ENCODE results near the gene HDAC9. TPM values are rescaled to one million over a fixed set of nuclear protein-coding genes. Genes with fewer than 3 reads are reported as not detected.
A peak's percentile ranks its signal among the peaks of the same experiment; 100 is the strongest.

The HDAC9 gene
- total RNA-seq, 4 donors from 2014 or later: 3.4 to 7.2 (median 4.5) TPM

GRCh38 chr7:18846765-18847215 is 351.2 kb downstream of the HDAC9 start:
- DNase-seq (ENCODE audit: low spot score in 2 of 2): no peak
- H3K27me3 ChIP-seq: no peaks in the 10 kb centered on the region
- H3K36me3 ChIP-seq: no peaks in the 10 kb centered on the region
- 36% methylated on average over 4 of the region's 4 CpGs for WGBS
- H3K27ac ChIP-seq: peak overlapping the region; percentile 45
- H3K4me3 ChIP-seq: no peak overlapping the region
- H3K9me3 ChIP-seq: no peaks in the 10 kb centered on the region
- no peak for TF ChIP-seq EP300 (IDR thresholded peaks at IDR 0.05)
- no peak for TF ChIP-seq POLR2AphosphoS5 (IDR thresholded peaks at IDR 0.05)
- TF ChIP-seq POLR2A (IDR thresholded peaks at IDR 0.05): no peak
- TF ChIP-seq CTCF (IDR thresholded peaks at IDR 0.05): no peak
- H3K4me1 ChIP-seq: no peaks in the 10 kb centered on the region

GRCh38 chr7:18849130-18849529 is 353.6 kb downstream of the HDAC9 start:
- Histone ChIP-seq H3K9me3 (no peaks in the 10 kb centered on the region), H3K4me3 (no peak overlapping the region), H3K36me3 (no peaks in the 10 kb centered on the region), H3K27me3 (no peaks in the 10 kb centered on the region), H3K4me1 (no peaks in the 10 kb centered on the region), H3K27ac (no peak overlapping the region)
- no peak for TF ChIP-seq POLR2A (IDR thresholded peaks at IDR 0.05)
- TF ChIP-seq CTCF (IDR thresholded peaks at IDR 0.05): no peak
- no peak for TF ChIP-seq POLR2AphosphoS5 (IDR thresholded peaks at IDR 0.05)
- TF ChIP-seq EP300 (IDR thresholded peaks at IDR 0.05): no peak
- no peak for DNase-seq (ENCODE audit: low spot score in 2 of 2)
- 92% methylated on average over 1 of the region's 1 CpG for WGBS

GRCh38 chr7:18855796-18856195 is 360.2 kb downstream of the HDAC9 start:
- Histone ChIP-seq H3K4me1 (no peaks in the 10 kb centered on the region), H3K9me3 (no peaks in the 10 kb centered on the region), H3K27ac (no peak overlapping the region), H3K27me3 (no peaks in the 10 kb centered on the region), H3K4me3 (no peak overlapping the region), H3K36me3 (no peaks in the 10 kb centered on the region)
- no peak for DNase-seq (ENCODE audit: low spot score in 2 of 2)
- TF ChIP-seq EP300 (IDR thresholded peaks at IDR 0.05) (no peak), POLR2A (IDR thresholded peaks at IDR 0.05) (no peak), POLR2AphosphoS5 (IDR thresholded peaks at IDR 0.05) (no peak), CTCF (IDR thresholded peaks at IDR 0.05) (no peak)
- 76% methylated on average over 4 of the region's 4 CpGs for WGBS

DNA sequence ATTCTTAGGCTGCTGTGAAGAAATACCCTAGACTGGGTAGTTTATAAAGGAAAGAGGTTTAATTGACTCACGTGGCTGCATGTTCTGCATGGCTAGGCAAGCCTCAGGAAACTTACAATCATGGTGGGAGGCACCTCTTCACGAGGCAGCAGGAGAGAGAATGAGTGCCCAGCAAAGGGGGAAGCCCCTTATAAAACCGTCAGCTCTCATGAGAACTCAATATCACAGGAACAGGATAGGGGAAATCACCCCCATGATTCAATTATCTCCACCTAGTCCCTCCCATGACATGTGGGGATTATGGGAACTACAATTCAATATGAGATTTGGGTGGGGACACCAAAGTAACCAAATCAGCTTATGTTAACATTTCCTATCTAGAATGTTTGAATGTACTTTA is 362.7 kb downstream of the HDAC9 start:
- no peak for DNase-seq (ENCODE audit: low spot score in 2 of 2)
- 76% methylated on average over 3 of the region's 3 CpGs for WGBS

DNA sequence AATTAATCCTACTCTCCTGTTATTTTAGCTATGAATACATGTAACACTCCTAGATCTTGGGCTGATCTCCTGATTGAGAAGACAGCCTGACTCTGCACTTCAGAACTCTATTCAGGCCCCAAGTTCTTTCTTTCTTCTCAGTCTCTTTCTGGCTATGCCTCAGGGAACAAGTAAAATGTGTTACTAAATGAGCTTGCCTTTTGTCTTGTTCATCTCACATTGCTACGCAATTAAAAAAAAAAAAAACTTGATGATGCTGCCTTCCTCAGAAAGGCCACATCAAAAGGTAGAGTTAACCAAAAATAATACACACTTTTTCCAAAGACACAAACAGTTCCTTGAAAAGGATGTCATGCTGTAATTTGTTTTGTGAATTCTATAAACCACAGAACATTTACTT is 363.8 kb downstream of the HDAC9 start:
- 50% methylated on average over 1 of the region's 1 CpG for WGBS
- Histone ChIP-seq H3K4me3 (no peak overlapping the region), H3K27ac (peak overlapping the region; percentile 2), H3K9me3 (no peaks in the 10 kb centered on the region), H3K4me1 (peaks cover 4% of the 10 kb centered on the region), H3K27me3 (no peaks in the 10 kb centered on the region), H3K36me3 (no peaks in the 10 kb centered on the region)
- DNase-seq (ENCODE audit: low spot score in 2 of 2): no peak
- TF ChIP-seq POLR2A (IDR thresholded peaks at IDR 0.05) (no peak), EP300 (IDR thresholded peaks at IDR 0.05) (no peak), CTCF (IDR thresholded peaks at IDR 0.05) (no peak), POLR2AphosphoS5 (IDR thresholded peaks at IDR 0.05) (no peak)

More for the DNA sequence above, 362.7 kb downstream of the HDAC9 start:
- no peaks in the 10 kb centered on the region for H3K27me3 ChIP-seq
- H3K9me3 ChIP-seq: no peaks in the 10 kb centered on the region
- no peak for TF ChIP-seq CTCF (IDR thresholded peaks at IDR 0.05)
- no peak for TF ChIP-seq POLR2AphosphoS5 (IDR thresholded peaks at IDR 0.05)
- TF ChIP-seq EP300 (IDR thresholded peaks at IDR 0.05): no peak
- no peak for TF ChIP-seq POLR2A (IDR thresholded peaks at IDR 0.05)
- H3K27ac ChIP-seq: no peak overlapping the region
- H3K36me3 ChIP-seq: no peaks in the 10 kb centered on the region
- peaks cover 4% of the 10 kb centered on the region for H3K4me1 ChIP-seq
- H3K4me3 ChIP-seq: no peak overlapping the region
